SK-N-SH (cell line): ENCODE results near the gene FREY1.

Experiments used
- ELF1 ChIP-seq: IDR thresholded peaks from 2 replicates; pipeline ENCODE4 v1.4.0; 2012
- EP300 ChIP-seq, 2 experiments: IDR thresholded peaks; 2 replicates each; pipeline versions ENCODE4 v1.4.0 to v1.6.1; 2012; ENCODE audit warnings: borderline replicate concordance in 1 of 2, low read depth in 1 of 2, low read length in 1 of 2
- EZH2phosphoT487 ChIP-seq: fragments of 200-600 bp; sonication (generic); IDR thresholded peaks from 2 replicates; pipeline ENCODE4 v1.6.1; 2017; ENCODE audit warnings: low read depth, mixed run types, mild to moderate bottlenecking, antibody characterized with exemption, moderate library complexity, borderline replicate concordance
- FOSL2 ChIP-seq: IDR thresholded peaks from 2 replicates; pipeline ENCODE4 v1.4.0; 2012; ENCODE audit warnings: low read depth, mild to moderate bottlenecking, moderate library complexity, borderline replicate concordance
- FOXM1 ChIP-seq: IDR thresholded peaks from 2 replicates; pipeline ENCODE4 v1.4.0; 2012; ENCODE audit warnings: low read depth, mild to moderate bottlenecking
- JUND ChIP-seq: IDR thresholded peaks from 2 replicates; pipeline ENCODE4 v1.4.0; 2012
- MXI1 ChIP-seq: IDR thresholded peaks from 2 replicates; pipeline ENCODE4 v1.6.1; 2012; ENCODE audit warnings: mild to moderate bottlenecking, low read depth, low read length, improper control_type of control experiment
- POLR2AphosphoS5 ChIP-seq: IDR thresholded peaks from 2 replicates; pipeline ENCODE4 v1.6.1; 2012; ENCODE audit warnings: low read depth, low read length
- RFX5 ChIP-seq: IDR thresholded peaks from 2 replicates; pipeline ENCODE4 v1.6.1; 2012; ENCODE audit warnings: mild to moderate bottlenecking, improper control_type of control experiment, low read length
- TEAD4 ChIP-seq: IDR thresholded peaks from 2 replicates; pipeline ENCODE4 v1.4.0; 2012; ENCODE audit warnings: mild to moderate bottlenecking, borderline replicate concordance; ENCODE audit not compliant: insufficient read depth
- YY1 ChIP-seq: IDR thresholded peaks from 2 replicates; pipeline ENCODE4 v1.4.0; 2012; ENCODE audit warnings: low read depth, mild to moderate bottlenecking
- TF ChIP-seq, protein P1 (sequence below): fragments of 200-600 bp; sonication (generic); IDR thresholded peaks from 2 replicates; pipeline ENCODE4 v1.6.1; 2017; ENCODE audit warnings: antibody characterized with exemption, mild to moderate bottlenecking, moderate library complexity
- TF ChIP-seq, protein P2 (sequence below): IDR thresholded peaks from 2 replicates; pipeline ENCODE4 v1.4.0; 2012; ENCODE audit warnings: low read depth

GRCh38 chr11:45904309-45904915, 2.7 kb downstream of the FREY1 start:
- no peak for TF ChIP-seq FOXM1
- no peak for TF ChIP-seq YY1
- no peak for TF ChIP-seq POLR2AphosphoS5
- TF ChIP-seq EP300 (IDR thresholded peaks at IDR 0.05; ENCODE audit: borderline replicate concordance in 1 of 2, low read depth in 1 of 2, low read length in 1 of 2), result no peak
- TF ChIP-seq, protein P1, sequence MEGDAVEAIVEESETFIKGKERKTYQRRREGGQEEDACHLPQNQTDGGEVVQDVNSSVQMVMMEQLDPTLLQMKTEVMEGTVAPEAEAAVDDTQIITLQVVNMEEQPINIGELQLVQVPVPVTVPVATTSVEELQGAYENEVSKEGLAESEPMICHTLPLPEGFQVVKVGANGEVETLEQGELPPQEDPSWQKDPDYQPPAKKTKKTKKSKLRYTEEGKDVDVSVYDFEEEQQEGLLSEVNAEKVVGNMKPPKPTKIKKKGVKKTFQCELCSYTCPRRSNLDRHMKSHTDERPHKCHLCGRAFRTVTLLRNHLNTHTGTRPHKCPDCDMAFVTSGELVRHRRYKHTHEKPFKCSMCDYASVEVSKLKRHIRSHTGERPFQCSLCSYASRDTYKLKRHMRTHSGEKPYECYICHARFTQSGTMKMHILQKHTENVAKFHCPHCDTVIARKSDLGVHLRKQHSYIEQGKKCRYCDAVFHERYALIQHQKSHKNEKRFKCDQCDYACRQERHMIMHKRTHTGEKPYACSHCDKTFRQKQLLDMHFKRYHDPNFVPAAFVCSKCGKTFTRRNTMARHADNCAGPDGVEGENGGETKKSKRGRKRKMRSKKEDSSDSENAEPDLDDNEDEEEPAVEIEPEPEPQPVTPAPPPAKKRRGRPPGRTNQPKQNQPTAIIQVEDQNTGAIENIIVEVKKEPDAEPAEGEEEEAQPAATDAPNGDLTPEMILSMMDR, result no peak
- TF ChIP-seq, protein P2, sequence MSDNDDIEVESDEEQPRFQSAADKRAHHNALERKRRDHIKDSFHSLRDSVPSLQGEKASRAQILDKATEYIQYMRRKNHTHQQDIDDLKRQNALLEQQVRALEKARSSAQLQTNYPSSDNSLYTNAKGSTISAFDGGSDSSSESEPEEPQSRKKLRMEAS, result no peak
- TF ChIP-seq JUND, result no peak
- TF ChIP-seq RFX5, result no peak
- TF ChIP-seq MXI1, result no peak
- no peak for TF ChIP-seq EZH2phosphoT487
- no peak for TF ChIP-seq TEAD4
- TF ChIP-seq FOSL2, result no peak
- TF ChIP-seq ELF1, result no peak
